Airway epithelial cell (primary cell): ENCODE results near the gene UFM1. TPM values are rescaled to one million over a fixed set of nuclear protein-coding genes. Genes with fewer than 3 reads are reported as not detected.

Source experiments
- total RNA-seq: library from RNA; depleted of rRNA; stranded (reverse); fragments of >200 nt; gene quantifications from 2 replicates; pipeline ENCODE4 v1.2.3, GENCODE V29; 2015

Gene UFM1
- 29.6 and 43.7 TPM in 2 replicates for total RNA-seq

GRCh38 chr13:38349390-38350113 is at the start of gene UFM1:
Gene UFM1 (plus strand): TSS chr13:38349851. CDS start chr13:38349920, 69 bp downstream.

